ENCODE data around the gene CSF1R. TPM values are rescaled to one million over a fixed set of nuclear protein-coding genes. Genes with fewer than 3 reads are reported as not detected.
"Not testable (repeated sequence)": the region's sequence is repeated elsewhere in the genome, so short reads cannot be mapped to it uniquely, and the experiment has no call there.

The CSF1R gene
- polyA plus RNA-seq, 1 donor = 11.8 TPM

DNA sequence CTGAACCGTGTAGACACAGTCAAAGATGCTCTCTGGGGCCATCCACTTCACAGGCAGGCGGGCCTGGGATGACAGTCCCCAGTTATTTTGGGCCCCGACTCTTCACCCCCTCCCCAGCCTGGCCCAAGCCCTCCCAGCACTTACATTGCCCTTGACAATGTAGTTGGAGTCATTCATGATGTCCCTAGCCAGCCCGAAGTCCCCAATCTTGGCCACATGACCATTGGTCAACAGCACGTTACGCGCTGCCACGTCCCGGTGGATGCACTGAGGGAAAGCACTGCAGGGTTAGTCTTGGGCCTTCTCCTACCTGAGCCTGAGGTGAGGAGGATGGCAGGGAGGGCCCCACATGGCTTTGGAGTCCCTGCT lies 30.3 kb downstream of the CSF1R start:
- no peak for DNase-seq

DNA sequence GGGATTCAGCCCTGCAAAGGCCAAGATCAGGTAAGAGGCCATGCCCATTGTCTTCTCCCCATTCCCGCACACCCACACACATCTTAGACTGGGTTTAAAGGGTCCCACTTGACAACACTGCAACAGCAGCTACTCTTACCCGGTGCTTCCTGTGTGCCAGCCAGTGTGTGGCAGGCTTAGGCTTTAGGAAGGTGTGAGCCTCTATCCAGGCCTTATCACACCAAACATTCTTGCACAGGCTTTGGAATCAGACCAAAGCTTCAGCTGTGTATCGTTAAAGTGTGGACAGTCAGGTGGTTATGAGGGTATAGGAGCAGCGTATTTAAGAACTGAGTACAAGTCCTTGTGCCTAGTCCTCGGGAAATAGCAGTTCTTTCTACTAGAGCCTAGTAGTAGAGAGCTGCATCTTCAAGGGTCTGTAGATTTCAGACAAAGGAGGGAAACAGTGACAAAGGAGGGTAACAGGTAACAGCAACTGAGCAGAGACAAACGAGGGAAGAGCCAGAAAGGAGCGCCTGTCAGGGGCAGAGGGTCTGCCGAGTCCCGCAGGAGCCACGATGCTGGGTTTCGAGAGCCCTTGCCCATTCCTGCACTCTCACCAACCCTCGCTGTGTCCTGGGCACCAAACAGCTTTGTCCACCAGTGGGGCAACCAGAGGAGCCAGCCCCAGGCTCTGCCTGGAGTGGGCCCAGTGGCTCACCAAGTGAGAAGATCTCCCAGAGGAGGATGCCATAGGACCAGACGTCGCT lies 30.9 kb downstream of the CSF1R start:
- DNase-seq = no peak

DNA sequence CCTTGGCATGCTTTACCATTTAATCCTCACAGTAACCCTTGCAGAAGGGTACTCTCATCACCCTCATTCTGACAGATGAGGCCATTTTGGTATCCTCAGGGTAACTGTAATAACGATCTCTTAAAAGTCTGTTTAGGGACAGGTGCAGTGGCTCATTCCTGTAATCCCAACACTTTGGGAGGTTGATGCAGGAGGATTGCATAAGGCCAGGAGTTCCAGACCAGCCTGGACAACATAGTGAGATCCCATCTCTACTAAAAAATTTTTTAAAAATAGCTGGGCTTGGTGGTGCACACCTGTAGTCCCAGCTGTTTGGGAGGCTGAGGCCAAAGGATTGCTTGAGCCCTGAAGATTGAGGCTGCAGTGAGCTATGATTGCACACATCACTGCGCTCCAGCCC lies 31.8 kb downstream of the CSF1R start:
- no peak for DNase-seq

DNA sequence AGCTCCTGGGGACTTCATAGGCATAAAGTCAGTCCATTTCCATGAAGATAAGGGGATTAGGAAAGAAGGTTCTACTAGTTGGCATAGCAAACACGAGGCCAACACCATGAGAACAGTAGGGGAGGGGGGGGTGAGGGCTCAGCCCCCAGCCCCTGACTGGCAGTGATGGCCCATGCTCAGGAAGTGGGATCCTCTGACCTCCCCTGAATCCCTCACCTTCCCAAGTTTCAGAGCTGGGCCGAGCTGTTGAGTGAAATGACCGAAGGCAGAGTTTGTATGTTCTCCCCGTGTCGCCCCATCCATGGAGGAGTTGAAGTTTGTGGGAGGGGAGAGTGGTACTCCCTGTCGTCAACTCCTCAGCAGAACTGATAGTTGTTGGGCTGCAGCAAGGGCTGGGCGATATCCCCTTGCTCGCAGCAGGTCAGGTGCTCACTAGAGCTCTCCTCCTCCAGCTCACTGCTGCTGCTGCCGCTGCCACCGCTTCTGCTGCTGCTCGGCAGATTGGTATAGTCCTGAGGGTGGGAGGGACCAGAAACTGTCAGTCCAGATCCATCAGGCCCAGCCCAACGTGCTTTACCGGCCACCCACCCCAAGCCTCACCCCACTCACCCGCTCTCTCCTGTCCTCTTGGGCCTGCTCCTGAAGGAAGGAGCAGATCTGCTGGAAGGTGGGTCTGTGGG lies 32.5 kb downstream of the CSF1R start:
- DNase-seq = no peak

DNA sequence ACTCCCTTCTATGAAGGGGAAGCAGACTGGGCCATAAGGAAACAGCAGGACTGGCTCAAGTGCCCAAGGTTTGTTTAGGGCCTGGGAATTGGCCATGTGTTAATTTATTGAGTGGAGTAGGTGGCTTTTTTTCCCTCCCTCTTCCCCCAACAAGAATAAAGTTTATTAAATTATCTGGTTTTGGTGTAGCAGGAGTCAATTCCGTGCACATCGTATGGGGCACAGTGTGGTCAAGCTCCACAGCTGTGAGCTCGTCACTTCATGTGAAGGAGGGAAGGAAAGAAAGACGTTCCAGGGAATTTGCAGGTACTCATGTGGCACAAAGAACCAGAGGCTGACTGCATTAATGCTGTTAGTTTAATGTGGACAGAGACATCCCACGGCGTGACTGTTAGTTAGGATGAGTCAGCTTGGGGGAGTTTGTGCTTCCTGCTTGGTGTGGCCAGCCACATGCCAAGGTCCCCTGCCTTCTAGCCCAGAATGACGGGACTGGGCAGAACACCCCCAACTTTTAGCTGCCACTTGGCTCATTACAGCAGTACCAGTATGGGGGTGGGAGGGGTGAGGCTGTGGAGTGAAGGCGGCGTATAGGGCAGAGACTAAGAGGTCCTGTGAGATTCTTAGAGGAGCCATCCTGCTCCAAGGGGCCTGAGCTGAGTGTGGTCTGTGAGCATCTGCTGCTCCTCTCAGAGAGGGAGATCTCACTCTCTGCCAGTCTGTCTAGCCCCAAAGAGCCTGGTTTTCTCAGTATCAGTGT lies 33.2 kb downstream of the CSF1R start:
- DNase-seq = no peak

DNA sequence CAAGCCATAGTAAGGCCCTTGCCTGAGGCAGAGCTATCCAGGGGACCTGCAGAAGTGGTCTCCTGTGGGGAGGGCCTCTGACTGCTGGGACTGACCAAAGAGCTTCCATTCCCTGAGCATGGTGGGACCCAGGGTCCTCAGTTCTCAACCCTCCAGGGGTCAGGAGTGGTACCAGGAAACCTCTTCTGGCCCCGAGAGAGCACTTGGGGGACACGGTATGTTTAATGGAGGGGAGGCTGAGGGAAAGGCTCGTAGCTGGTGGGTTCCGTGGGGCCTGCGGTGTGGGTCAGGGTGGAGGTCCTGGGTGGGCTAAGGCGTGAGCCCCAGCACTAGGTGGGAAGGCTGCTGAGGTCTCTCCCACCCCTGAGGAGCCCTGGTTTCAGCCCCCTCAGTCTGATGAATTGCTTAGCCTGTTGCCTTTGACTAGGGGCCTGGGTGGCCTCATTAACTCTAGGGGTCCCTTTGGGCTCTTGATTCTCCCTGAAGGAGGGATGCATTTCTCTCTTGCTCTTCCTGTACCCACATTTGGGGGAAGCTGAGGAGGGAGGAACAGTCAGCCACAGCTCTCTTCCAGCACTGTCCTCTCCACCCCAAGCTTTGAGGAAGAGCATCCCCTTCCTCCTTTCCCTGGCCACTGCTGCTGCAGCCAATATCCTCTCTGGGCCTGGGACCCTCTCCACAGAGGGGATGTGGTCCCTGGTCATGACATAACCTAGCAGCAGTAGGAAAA lies 34.0 kb downstream of the CSF1R start:
- no peak for DNase-seq

DNA sequence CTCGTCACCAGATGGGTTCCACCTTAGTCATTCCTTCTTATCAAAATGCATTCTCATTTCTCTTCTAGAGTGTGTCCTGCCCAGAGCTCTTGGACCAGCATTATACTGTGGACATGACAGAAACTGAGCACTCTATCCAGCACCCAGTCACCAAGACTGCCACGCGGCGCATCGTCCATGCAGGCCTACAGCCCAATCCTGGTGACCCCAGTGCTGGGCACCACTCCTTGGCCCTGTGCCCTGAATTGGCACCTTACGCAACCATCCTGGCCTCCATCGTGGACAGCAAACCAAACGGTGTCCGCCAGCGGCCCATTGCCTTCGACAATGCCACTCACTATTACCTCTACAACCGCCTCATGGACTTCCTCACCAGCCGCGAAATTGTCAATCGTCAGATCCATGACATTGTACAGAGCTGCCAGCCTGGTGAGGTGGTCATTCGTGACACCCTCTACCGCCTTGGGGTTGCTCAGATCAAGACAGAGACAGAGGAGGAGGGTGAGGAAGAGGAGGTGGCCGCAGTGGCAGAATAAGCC lies 34.6 kb downstream of the CSF1R start:
- no peak for DNase-seq

DNA sequence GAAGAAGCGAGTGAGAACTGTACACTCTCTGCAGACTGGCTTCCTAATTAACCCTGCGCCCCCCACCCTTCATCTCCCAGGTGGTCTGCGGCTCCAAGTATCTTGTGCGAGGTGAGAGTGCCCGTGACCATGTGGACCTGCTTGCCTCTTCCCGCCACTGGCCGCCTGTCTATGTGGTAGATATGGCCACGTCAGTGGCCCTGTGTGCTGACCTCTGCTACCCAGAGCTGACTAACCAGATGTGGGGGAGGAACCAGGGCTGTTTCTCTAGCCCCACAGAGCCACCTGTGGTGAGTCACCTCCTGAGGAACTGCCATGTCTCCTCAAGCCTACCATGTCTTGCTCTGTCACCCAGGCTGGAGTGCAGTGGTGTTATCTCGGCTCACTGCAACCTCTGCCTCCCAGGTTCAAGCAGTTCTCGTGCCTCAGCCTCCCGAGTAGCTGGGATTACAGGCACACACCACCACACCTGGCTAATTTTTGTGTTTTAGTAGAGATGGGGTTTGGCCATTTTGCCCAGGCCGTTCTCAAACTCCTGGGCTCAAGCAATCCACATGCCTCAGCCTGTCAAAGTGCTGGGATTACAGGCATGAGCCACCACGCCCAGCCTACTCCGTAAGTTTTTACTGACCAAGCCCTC lies 36.1 kb downstream of the CSF1R start:
- DNase-seq = not testable (repeated sequence)

DNA sequence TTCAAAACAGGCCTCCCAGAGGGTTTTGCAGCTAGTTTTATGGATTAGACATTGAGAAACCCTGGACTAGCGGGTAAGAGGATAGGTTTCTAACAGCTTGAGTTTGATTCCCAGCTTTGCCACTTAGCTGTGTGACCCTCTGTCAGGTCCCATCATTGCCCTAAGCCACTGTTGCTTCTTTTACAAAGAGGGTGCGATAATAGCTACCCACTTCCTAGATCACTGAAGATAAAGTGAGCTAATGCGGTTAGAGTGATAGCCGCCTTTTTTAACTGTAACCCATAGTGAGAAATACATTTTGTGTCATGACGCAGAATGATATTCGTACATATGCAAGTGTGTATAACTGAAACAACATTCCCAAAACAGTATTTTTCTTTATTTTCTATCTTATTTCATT lies 40.3 kb downstream of the CSF1R start:
- no peak for DNase-seq

DNA sequence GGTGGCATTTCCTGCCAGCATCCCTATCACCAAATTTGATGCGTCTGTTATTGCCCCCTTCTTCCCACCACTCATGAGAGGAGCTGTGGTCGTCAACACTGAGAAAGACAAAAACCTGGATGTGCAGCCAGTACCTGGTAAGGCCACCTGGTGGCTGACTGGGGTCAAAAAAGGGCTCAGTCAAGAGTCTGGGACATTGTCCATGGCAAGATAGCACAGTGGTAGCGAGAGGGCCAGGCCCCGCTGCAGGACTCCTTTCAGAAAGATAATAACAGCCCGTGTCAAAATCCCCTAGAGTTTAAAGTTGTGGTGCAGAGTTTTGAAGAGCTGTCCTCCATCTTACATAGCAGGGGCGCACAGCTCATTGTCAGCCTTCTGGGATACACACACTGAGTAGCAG lies 40.8 kb downstream of the CSF1R start:
- no peak for DNase-seq

DNA sequence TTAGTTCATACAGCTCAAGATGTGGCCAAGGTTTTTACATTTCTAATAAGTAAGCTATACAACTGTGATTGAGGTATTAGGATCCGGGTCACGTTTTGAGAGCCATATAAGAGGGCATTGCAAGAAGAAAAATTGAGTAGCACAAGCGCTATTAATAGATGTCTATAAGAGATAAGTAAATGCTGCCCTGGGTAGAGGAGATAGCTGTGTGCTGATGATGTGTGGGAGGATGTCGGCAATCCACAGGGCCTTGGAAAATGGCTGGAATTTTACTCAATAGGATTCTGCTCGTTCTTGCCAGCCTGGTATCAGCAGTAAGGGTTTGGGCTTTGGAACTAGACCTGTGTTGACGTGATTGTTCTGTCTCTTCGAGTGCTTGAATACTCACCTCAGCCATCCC lies 41.6 kb downstream of the CSF1R start:
- DNase-seq = no peak

DNA sequence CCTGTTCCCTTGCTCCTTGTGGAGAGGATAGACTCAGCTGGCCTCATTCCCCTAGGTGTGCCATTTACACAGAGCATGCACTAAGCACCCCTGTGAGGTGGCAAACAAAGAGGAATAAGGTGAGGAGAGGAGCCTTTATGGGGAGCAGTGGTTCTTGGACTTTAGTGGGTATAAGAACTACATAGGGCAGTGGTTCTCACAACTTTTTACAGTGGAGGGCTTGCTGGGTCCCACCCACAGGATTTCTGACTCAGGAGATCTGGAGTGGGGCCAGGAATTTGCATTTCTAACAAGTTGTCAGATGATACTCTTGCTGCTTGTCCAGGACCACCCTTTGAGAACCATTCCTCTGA lies 42.0 kb downstream of the CSF1R start:
- DNase-seq = no peak

DNA sequence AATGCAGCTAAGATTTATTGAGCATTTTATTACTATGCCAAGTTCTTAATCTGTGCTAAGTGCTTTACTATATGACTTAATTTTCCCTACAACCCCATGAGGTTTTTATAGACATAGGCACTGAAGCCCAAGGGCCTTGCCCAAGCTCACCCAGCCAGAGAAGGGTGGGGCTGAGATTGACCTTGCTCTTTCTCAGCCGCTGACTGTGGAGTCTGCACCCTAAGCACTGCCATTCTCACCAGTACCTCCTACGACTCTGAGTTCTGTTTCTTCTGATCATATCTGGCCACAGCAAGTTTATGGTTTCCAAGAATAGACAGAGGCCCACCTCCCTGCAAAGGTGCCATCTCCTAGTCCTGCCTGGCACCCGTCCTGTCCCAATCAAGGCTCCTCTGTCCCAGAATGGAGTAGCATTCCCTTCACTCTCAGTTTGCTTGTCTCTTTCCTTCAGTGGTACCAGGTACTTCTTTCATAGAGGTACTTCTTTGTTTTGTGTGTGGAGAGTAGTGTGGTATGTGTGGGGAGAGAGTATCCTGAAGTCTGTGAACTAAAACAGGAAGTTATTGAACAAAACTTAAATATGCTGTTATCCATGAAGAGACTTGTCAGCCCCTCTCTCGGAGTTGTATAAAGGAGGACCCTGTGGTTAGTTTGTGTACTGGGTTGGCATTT lies 42.6 kb downstream of the CSF1R start:
- no peak for DNase-seq

DNA sequence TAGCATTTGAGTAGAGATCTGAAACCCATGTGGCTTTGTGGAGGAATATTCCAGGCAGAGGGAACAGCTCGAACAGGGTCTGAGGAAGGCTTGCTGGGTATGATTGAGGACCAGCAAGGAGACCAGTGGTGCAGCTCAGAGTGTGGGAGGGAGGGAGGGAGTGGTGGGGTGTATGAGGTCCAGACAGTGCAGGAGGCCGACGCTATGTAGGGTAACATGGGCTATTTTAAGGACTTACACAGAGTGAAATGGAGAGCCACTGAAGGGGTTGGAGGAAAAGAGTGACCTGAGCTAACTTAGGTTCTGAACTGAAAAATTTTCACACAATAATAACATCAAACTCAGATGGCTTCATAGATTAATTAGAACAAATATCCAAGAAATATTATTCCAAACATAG lies 43.9 kb downstream of the CSF1R start:
- no peak for DNase-seq

DNA sequence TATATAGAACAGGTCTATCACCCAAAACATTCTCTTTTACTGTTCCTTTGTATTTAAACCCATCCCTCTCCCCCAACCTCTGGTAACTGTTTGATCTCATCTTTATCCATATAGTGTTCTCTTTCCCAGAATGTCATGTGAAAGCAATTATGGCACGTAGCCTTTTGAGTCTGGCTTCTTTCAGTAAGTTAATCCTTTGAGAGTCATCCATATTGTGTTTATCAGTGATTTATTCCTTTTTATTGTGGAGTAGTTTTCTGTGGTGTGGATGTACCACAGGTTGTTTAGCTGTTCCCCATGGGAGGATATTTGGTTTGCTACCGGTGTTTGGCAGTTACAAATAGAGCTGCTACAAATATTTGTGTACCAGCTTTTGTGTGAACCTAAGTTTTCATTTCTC lies 47.8 kb downstream of the CSF1R start:
- no peak for DNase-seq

DNA sequence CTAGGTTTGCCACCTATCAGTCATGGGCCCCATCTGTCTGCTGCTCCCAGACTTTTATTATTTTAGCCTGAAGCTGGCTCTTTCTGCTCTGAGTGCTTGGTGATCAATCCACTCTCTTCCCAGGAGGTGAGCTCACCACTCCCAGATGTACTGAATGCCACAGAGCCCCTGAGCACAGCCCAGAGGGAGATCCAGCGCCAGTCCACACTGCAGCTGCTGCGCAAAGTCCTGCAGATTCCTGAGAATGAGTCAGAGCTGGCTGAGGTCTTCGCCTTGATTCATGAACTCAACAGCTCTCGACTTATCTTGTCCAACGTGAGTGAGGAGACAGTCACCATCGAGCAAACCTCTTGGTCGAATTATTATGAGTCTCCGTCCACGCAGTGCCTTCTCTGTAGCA lies 49.8 kb downstream of the CSF1R start:
- no peak for DNase-seq

DNA sequence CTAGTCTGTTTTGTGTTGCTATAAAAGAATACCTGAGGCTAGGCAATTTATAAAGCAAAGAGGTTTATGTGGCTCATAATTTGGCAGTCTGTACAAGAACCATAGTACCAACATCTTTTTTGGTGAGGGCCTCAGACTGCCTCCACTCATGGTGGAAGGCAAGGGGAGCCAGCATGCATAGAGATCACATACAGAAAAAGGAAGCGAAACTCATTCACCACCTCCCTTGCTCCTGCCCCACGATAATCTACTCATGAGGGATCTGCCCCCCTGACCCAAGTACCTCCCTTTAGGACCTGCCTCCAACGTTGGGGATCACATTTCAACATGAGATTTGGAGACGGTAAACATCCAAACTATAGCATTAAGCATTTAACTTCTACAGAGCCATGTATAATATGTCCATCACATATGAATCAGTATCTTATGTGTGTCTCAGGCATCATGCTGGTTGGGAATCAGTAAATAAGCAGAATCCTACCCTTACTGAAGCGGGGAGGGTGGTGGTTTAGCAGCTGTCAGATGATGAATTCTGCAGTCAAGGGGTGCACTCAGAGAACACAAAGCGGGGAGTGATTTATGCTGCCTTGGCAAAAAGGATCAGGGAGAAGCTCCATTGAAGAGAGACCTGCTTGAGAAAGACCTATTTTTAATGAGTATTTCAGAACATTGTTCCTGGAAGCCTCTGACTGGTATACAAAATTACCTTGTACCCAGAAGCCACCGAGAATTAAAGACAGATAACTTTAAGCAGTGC lies 51.0 kb downstream of the CSF1R start:
- DNase-seq = no peak

DNA sequence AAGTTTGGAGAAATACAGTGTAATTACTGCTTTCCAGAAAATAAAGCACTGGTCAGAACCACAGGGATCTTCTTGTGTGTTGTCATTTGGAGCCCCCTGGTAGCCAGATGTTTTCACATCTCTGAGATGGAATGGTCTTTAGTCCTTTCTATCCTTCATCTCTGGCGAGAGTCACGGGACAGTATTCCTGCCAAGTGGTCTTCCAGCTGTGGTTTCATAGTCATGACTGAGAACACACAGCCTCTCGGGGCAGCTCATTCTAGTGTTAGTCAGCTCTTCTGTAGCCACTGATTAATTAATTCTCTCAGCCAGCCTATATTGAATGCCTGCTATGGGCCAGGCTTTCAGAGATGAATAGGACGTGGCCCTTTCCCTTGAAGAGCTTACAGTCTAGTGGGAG lies 51.7 kb downstream of the CSF1R start:
- no peak for DNase-seq

DNA sequence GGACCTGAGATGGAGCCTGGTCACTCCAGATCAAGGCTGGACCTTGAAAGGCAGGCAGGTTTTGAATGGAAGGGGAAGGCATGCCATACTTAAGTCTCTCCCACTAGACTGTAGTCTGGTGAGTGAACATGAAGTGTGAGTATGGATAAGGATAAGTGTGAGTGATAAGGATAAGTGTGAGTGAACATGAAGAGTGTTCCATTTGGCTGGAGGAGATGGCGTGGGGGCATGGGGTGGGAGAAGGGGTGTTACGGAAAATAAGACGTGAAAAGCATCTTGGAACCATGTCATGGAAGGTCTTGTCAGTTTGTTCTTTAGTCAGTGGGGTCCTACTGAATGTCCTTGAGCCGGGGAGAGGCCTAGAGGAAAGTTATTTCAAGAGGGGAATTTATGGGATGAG lies 53.0 kb downstream of the CSF1R start:
- DNase-seq = no peak

DNA sequence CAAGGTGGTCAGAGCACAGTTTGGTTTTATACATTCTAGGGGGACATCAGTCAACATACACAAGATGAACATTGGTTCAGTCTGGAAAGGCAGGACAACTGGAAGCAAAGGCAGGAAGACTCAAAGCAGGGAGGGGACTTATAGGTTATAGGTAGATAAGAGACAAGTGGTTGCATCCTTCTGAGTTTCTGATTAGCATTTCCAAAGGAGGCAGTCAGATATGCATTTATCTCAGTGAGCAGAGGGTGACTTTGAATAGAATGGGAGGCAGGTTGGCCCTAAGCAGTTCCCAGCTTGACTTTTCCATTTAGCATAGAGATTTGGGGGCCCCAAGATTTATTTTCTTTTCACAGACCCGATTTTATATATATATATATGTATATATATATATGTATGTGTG lies 58.3 kb downstream of the CSF1R start:
- DNase-seq = not testable (repeated sequence)

Measured in left kidney (tissue), 2 donors.